COLO829 (cell line): ENCODE measurements around the gene PARP4.
"Not testable (repeated sequence)": the region's sequence is repeated elsewhere in the genome, so short reads cannot be mapped to it uniquely, and the experiment has no call there.

Experiments
- DNase-seq: peaks from one replicate; pipeline ENCODE4 v3.0.0; 2012; ENCODE audit warnings: low spot score

The PARP4 gene

DNA sequence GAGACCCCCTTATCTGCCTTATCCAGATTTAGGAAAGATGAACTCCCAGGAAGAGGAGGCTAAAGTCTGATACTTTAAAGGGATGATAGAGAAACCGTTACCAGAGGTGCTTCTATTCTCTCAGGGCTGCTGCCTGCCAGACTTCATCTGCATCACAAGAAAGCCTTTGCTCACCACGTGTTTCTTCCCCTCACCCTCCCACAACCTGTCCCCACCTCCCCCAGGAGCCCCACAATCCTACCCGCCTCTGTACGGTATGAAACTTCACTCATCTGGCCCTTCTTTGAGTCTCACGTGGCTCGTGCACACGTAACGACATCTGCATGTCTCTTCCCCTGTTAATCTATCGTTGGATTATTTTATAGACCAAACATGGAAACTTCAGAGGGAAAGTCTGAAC is 67.7 kb downstream of the PARP4 start:
- not testable (repeated sequence) for DNase-seq

DNA sequence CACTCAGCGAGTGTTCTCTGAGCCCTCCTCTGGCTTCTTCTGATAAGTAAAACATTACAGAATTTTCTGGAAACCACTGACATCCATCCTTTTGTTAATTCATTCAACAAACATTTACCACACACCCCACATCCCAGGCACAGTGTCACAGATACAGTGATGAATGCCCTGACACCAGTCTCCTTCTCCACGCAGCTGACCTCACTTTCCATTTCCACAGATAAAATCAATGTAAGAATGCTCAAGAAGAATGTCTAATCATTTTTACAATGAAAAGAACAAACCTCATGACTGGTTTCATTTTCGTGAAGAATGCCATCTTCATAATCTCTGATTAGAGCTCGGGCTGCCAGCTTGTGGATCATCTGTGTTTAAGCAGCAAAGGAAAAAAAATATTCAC is 69.2 kb downstream of the PARP4 start:
- DNase-seq: no peak

DNA sequence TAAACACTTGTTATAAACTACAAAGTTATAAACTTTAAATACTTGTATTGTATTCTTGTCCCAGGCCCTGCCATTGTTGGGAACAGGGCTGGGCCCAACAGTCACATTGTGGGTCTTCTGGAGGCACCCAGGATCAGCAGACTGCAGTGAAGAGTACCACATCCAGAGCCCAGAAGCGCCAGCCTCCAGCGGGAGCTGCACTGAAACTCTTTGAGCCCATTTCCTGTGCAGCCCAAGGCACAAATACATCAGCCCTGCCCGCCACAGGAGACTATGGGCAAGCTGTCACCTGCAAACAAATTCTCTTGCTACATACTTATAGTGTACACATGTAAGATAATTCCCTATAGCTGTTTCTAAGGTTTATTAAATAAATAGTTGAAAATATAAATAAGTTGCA is 86.5 kb downstream of the PARP4 start:
- not testable (repeated sequence) for DNase-seq

- DNase-seq: not testable (repeated sequence)
These were observed 92.9 kb downstream of the PARP4 start for GRCh38 chr13:24419668-24420067.

GRCh38 chr13:24407844-24408243 is 104.7 kb downstream of the PARP4 start:
- no peak for DNase-seq

DNA sequence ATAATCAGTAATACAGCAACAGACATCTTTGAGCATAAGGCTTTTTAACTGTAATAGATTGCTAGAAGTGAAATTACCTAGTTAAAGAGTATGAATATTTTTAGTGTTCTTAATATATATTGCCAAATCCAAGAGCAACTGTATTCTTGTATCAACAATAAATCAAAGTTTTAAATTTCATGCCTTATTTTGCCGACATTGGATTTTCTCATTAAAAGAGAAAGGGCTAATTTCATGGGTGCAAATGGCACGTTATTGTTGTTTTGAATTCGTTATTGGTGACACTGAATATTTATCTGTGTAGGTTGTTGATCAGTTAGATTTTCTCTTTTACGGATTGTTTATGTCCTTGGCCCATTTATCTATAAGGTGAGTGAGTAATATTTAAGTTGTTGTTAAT is 106.1 kb downstream of the PARP4 start:
- DNase-seq: no peak

GRCh38 chr13:24396821-24397220 is 115.8 kb downstream of the PARP4 start:
- no peak for DNase-seq

- no peak for DNase-seq
These were observed 119.6 kb downstream of the PARP4 start for GRCh38 chr13:24392972-24393371.

DNA sequence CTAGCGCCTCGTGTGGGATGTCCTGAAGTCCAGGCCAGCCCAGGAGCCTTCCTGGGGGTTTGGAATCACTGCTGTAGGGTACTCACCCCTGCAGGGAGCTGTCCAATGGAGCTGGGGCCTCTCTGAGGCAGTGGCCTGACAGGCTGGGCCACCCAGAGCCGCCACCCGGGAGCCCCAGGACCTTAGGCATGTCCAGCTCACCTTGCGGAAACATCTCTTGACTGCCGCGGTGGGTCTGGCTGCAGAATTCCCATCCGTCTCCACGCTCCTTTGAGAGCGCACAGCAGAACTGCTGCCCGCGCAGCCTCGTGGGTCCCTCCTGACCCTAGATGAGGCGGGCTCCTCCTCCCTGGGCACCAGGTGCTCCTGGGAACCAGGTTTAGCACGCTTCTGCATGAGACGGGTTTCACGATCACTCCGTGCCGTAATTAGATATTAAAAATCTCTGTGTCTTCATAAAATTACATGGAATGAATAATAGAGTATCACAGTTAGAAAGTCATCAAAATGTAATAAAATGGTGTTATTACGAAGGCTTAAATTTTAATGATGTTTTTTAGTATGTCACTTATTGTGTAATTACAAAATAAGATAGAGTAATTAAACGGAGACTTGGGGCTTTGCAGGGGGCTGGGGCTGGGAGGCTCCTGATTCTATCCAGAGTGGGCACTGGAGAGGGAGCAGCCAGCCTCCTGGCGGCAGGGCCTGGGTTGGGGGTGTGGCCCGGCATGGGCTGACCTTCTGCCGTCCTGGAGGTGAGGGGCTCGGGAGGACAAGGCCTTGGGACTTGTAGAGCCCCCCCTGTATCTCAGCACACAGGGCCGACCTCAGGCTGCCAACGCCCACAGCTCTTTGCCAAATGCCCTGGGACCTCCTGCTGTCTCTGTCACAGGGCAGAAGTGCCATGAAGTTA is 120.6 kb downstream of the PARP4 start:
- DNase-seq: not testable (repeated sequence)

DNA sequence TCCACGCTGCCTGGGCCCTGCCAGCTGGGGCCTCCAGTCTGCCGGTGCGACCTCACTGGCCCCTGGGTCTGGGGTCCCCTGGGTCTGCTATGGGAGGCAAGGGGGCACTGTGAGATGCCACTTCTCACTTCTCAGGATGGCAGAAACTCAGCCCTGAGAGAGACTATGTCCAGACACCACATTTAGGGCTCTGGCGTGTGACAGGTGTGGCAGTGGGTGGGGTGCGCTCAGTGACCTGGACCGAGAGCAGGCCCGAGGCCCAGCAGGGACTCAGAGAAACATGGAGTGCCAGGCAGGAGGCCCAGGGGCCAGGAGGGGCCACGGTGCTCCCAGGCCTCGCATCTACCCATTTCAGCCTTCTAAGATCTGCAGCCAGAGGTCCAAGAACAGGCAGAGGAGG is 121.8 kb downstream of the PARP4 start:
- not testable (repeated sequence) for DNase-seq

DNA sequence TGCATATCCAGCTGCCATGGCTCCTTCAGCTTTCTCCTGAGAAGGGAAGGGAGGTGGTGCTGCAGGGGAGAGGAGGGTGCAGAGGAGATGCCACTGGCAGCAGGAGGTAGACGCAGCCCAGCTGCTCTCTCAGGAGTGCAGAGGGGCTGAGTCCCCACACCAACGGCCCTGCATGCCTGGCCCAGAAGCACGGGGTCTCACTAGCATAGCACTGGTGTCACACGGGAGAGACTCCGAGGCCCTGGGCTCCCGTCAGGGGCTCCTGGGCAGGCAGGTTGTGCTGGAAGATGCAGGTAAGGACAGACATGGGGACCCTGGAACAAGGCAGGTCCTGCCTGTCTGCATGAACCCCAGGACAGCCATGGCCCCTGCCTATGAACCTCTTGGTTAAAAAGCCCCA is 123.1 kb downstream of the PARP4 start:
- no peak for DNase-seq

- not testable (repeated sequence) for DNase-seq
These were observed 123.8 kb downstream of the PARP4 start for GRCh38 chr13:24388743-24389142.

GRCh38 chr13:24386816-24387708 is 125.5 kb downstream of the PARP4 start:
- DNase-seq: no peak

- no peak for DNase-seq
These were observed 126.7 kb downstream of the PARP4 start for GRCh38 chr13:24385902-24386301.

DNA sequence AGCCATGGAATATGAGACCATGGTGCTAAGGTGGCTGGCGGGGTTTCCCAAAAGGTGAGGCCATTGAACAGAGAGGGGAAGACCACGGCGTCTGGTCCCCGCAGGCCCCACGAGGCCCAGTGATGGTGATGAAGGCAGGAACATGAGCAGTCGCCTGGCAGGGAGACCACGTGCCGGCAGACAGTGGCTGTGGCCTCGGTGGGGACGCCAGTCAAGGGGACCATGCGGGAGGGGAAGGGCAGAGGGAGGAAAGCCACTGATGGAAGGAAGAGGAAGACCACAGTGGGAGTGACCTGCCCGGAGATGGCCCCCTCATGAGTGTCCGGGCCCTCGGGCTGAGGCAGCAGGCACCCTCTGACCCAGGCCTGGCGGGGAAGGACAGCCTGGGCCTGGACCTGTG is 127.6 kb downstream of the PARP4 start:
- not testable (repeated sequence) for DNase-seq

DNA sequence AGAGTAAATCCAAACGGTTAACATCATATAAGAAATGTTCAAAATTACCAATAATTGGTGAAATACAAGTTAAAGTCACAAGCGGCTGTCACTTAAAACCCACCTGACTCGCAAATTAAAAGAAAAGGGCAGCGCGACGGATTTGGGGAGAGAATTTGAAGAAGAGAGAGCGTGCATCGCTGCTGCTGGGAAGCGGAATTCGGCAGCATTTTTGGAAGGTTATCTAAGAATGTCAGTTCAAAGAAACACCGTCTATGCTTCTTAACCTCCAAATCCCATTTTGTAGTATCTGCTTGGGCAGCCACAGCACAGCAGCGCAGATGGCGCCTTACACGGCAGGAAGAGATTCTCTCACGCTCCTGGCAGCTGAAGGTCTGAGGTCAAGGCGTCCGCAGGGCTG is 128.5 kb downstream of the PARP4 start:
- DNase-seq: not testable (repeated sequence)

DNA sequence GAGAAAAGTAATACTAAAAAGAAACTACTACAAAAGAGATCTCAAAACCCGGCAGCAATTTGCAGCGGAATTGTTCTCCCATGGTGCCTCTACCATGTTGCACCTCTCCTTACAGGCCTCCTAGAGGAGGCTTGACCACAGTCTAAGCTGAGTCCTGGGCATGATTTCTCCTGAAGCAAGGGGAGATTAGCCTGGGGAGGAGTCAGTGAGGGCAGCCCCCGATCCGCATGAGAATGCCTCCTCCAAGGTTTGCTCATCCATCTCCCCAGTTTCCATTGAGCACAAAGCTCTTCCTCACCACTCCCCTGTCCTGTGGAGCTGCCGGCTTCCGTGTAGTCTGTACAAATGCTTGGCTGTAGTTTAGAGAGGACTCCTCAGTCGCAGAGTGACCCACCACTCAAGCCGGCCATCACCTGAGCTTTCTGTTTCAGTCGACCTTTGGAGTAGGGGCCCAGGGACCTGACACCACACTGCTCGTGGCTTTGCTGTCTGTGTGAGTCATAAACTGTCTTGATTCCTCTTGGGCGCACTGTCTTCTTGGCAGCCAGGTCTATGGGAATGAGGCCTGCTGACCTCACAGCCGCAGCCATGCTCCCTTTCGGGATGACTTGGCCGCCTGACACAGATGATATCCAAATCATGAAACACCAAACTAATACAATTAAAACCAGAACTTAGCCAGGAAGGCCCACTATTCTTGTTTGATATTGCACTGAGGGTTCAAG is 130.9 kb downstream of the PARP4 start:
- DNase-seq: no peak

DNA sequence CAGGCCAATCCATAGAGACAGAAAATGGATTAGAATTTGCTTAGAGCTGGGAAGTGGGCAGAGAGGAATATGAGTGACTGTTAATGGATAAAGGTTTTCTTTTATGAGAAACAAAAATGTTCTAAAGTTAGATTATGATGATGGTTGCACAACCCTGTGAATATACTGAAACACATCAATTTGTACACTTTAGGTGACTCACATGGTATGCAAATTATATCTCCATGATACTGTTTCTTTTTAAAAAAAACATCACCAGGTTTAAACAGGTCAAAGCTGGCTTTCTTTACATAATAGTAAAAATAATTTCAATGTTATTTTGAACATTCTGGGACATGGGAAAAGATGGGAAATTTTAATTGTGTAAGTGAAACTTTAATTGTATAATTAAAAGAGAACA is 131.7 kb downstream of the PARP4 start:
- not testable (repeated sequence) for DNase-seq

DNA sequence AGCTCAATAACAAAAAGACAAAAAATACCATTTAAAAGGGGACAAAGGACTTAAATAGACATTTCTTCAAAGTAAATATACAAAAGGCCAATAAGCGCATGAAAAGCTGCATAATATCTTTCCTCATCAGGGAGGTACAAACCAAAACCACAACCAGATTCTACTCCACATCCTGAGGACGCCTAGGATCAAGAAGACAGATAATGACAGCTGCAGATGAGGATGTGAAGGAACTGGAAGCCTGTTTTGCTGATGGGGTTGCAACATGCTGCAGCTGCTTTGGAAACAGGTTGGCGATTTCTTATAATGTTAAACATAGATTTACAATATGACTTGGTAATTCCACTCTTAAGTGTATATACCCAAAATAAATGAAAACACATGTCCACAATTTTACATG is 132.4 kb downstream of the PARP4 start:
- DNase-seq: not testable (repeated sequence)

DNA sequence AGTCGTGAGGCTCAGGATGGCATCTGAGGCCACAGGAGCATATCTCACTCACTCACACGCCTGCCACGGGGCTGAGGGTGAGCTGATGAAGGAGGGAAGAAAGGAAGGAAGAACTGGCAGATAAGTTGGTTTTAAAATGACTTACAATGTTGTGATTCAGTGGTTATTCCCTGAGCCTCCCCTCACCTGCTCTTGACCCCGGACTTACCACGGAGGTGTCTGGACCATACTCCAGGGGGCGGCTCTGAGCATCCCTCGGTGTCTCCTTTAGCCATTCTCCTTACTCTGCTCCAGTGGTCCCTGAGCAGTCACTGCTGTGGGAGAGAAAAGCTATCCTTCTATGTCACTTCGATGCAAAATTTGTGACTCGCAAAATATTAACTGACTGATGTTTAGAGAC is 141.3 kb downstream of the PARP4 start:
- DNase-seq: not testable (repeated sequence)
